ENCODE data around the gene ARFGEF3.

DNA sequence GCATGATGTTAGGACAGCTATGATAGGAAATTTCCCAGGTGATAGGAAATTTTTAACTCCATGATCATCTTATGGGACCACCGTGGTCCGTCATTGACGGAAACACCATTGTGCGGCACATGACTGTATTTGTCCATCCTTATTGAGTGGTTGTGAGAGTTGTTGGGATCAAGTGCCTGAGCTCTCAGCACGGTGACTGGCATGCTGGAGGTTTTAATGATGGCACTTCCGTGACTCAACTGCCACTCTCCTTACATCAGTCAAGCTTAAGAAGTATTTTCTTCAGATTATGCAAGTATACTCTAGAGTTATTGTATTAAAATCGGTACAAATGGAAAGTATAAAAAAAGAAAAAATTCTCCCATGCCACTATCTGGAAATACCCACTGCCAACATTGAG is 35.8 kb downstream of the ARFGEF3 start:
- TF ChIP-seq NR1H2 (CRISPR knock-in tag; IDR thresholded peaks at IDR 0.05) (no peak), RORB (CRISPR knock-in tag; IDR thresholded peaks at IDR 0.05) (no peak), CTCF (IDR thresholded peaks at IDR 0.05) (no peak), TP53 (CRISPR knock-in tag; IDR thresholded peaks at IDR 0.05) (no peak), NFE2L1 (CRISPR knock-in tag; IDR thresholded peaks at IDR 0.05) (no peak)
- TF ChIP-seq, protein P1, sequence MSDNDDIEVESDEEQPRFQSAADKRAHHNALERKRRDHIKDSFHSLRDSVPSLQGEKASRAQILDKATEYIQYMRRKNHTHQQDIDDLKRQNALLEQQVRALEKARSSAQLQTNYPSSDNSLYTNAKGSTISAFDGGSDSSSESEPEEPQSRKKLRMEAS (CRISPR knock-in tag; IDR thresholded peaks at IDR 0.05), result no peak
- TF ChIP-seq, protein P2, sequence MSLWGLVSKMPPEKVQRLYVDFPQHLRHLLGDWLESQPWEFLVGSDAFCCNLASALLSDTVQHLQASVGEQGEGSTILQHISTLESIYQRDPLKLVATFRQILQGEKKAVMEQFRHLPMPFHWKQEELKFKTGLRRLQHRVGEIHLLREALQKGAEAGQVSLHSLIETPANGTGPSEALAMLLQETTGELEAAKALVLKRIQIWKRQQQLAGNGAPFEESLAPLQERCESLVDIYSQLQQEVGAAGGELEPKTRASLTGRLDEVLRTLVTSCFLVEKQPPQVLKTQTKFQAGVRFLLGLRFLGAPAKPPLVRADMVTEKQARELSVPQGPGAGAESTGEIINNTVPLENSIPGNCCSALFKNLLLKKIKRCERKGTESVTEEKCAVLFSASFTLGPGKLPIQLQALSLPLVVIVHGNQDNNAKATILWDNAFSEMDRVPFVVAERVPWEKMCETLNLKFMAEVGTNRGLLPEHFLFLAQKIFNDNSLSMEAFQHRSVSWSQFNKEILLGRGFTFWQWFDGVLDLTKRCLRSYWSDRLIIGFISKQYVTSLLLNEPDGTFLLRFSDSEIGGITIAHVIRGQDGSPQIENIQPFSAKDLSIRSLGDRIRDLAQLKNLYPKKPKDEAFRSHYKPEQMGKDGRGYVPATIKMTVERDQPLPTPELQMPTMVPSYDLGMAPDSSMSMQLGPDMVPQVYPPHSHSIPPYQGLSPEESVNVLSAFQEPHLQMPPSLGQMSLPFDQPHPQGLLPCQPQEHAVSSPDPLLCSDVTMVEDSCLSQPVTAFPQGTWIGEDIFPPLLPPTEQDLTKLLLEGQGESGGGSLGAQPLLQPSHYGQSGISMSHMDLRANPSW (CRISPR knock-in tag; conservative IDR thresholded peaks at IDR 0.05; ENCODE audit: low read depth), result no peak
- TF ChIP-seq, protein P3, sequence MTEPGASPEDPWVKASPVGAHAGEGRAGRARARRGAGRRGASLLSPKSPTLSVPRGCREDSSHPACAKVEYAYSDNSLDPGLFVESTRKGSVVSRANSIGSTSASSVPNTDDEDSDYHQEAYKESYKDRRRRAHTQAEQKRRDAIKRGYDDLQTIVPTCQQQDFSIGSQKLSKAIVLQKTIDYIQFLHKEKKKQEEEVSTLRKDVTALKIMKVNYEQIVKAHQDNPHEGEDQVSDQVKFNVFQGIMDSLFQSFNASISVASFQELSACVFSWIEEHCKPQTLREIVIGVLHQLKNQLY (CRISPR knock-in tag; IDR thresholded peaks at IDR 0.05), result no peak
